Kidney (tissue), 14 donors: ENCODE data around the gene ZNF236. TPM values are rescaled to one million over a fixed set of nuclear protein-coding genes. Genes with fewer than 3 reads are reported as not detected.
A peak's percentile ranks its signal among the peaks of the same experiment; 100 is the strongest.

ENCODE experiments used
- DNase-seq, 5 donors: peaks; one replicate each; pipeline ENCODE4 v3.0.0-alpha.2; 2013 to 2020
- FAIRE-seq: peaks from 2 replicates; lab custom pipeline; 2012; peaks lifted over from hg19 to GRCh38; lab: Jason Lieb, UNC
- H3K27ac ChIP-seq, 2 donors: one replicate each; pipeline ENCODE4 v1.7.0; 2013; ENCODE audit warnings: low read depth in 2 of 2, low read length in 2 of 2, inconsistent platforms in 1 of 2
- H3K27me3 ChIP-seq: one replicate; pipeline ENCODE4 v1.7.1; 2013; ENCODE audit warnings: low read length, inconsistent platforms; ENCODE audit not compliant: control insufficient read depth, insufficient read depth
- H3K36me3 ChIP-seq, 3 donors: one replicate each; pipeline versions ENCODE4 v1.7.0 to v1.7.1; 2013; ENCODE audit warnings: low read length in 3 of 3, control low read depth in 1 of 3, inconsistent platforms in 1 of 3; ENCODE audit not compliant: insufficient read depth in 3 of 3, control insufficient read depth in 2 of 3
- H3K4me1 ChIP-seq, 3 donors: one replicate each; pipeline versions ENCODE4 v1.7.0 to v1.7.1; 2013; ENCODE audit warnings: low read length in 3 of 3, inconsistent platforms in 1 of 3, low read depth in 1 of 3; ENCODE audit not compliant: control insufficient read depth in 2 of 3, insufficient read depth in 2 of 3
- H3K4me3 ChIP-seq, 3 donors: one replicate each; pipeline versions ENCODE4 v1.7.0 to v1.8.1; 2013; ENCODE audit warnings: low read length in 3 of 3, control low read depth in 1 of 3, inconsistent platforms in 1 of 3
- H3K9ac ChIP-seq, 3 donors: one replicate each; pipeline versions ENCODE4 v1.7.0 to v1.7.1; 2013; ENCODE audit warnings: low read length in 3 of 3, control low read depth in 1 of 3, inconsistent platforms in 1 of 3
- H3K9me3 ChIP-seq, 3 donors: one replicate each; pipeline versions ENCODE4 v1.7.0 to v1.7.1; 2013; ENCODE audit warnings: low read length in 3 of 3, control low read depth in 1 of 3, inconsistent platforms in 1 of 3; ENCODE audit not compliant: control insufficient read depth in 2 of 3, insufficient read depth in 1 of 3
- CTCF ChIP-seq: IDR thresholded peaks from 3 replicates; pipeline ENCODE4 v1.5.1; 2012; ENCODE audit warnings: mild to moderate bottlenecking, moderate library complexity, borderline replicate concordance; ENCODE audit not compliant: insufficient read depth; ENCODE audit errors: extremely low read depth
- intact Hi-C: fragments of 100-400 bp; cut with DNase I; formaldehyde crosslinking; loops from one replicate; pipeline ENCODE4 v1.11.1; 2022
- polyA plus RNA-seq: library from polyadenylated mRNA; stranded (reverse); fragments of 350-450 nt; fragmentation: Illumina TruSeq; extraction: RNeasy Lipid Tissue Mini Kit (QIAGEN cat#74804); gene quantifications from one replicate; pipeline ENCODE4 v1.2.3, GENCODE V29; 2014; ENCODE audit warnings: low read depth, low replicate concordance; ENCODE audit not compliant: insufficient read depth
- total RNA-seq: library from RNA; stranded (reverse); fragmentation: NEBNext Ultra II Directional; extraction: Animal tissue kit (Norgen Biotek cat#: 25700); gene quantifications from one replicate; pipeline ENCODE4 v1.2.1, GENCODE V29; 2021
- donor health status: control.
- donor health status: control.
- donor health status: control.
- donor health status: control.
- donor health status: control.
- donor health status: DM: yes; HTN: yes; CAD: no.
- donor health status: Normal renal cell carcinoma (clear cell type).

Gene ZNF236
- total and polyA plus RNA-seq, 2 donors from 2014 or later: 1.1 to 18.6 TPM

DNA sequence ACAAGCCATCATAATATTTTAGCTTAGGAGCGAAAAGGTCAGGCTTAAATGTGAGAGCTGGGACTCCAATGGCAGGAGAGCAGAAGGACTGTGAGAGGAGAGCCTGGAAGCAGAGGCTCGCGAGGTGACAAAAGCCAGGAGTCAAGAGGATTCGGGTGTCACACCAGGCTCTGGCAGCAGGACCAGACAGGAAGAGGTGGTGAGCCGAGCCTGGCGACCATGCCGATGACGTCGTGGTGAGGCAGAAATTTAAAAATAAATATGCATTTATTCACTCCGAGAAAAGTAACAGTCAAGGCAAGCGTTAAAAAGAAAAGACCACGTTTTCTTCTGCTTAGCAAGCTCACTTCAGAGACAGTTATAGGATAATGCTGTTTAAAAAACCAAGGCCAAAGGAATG is 31.3 kb upstream of the ZNF236 start:
- Histone ChIP-seq H3K9me3 (peaks cover 0 to 7% (median 0%) of the 10 kb centered on the region in 3 donors), H3K27ac (no peak overlapping the region), H3K4me1 (no peaks in the 10 kb centered on the region), H3K4me3 (no peak overlapping the region), H3K36me3 (no peaks in the 10 kb centered on the region), H3K9ac (no peak overlapping the region), H3K27me3 (no peaks in the 10 kb centered on the region)
- intact Hi-C loops: no loop called here
- no peak for FAIRE-seq
- DNase-seq: no peak
- no peak for TF ChIP-seq CTCF

DNA sequence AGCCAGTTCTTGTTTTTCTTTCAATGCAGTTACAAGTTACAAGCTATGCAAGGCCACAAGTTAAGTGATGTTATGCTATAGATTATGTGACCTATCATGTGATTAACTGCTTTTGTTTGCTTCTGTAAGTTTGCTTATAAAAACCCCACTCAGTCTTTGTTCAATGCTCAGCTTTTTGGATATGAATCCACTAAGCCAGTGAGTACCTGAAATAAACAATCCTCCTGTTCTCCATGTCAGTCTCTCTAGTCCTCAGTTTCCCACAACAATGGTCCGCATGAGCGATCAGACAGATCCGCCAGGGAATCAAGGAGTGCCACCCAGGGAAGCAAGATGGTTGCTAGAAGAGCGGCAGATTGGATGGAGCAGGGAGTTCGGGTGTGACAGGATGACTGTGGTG is 30.7 kb upstream of the ZNF236 start:
- H3K27me3 ChIP-seq: no peaks in the 10 kb centered on the region
- no peak overlapping the region for H3K27ac ChIP-seq
- no peaks in the 10 kb centered on the region for H3K36me3 ChIP-seq
- DNase-seq: no peak
- TF ChIP-seq CTCF: no peak
- intact Hi-C loops: no loop called here
- no peak overlapping the region for H3K9ac ChIP-seq
- H3K4me1 ChIP-seq: no peaks in the 10 kb centered on the region
- peaks cover 0 to 7% (median 0%) of the 10 kb centered on the region in 3 donors for H3K9me3 ChIP-seq
- no peak overlapping the region for H3K4me3 ChIP-seq
- FAIRE-seq: no peak

GRCh38 chr18:76794326-76794725 is 28.0 kb upstream of the ZNF236 start:
- DNase-seq (peak in 1 of 5 donors; percentile 29), FAIRE-seq (no peak)
- no peaks in the 10 kb centered on the region for H3K36me3 ChIP-seq
- H3K4me3 ChIP-seq: no peak overlapping the region
- no peak overlapping the region for H3K9ac ChIP-seq
- no peak for TF ChIP-seq CTCF
- no peak overlapping the region for H3K27ac ChIP-seq
- H3K27me3 ChIP-seq: no peaks in the 10 kb centered on the region
- intact Hi-C loops: no loop called here
- H3K9me3 ChIP-seq: peaks cover 0 to 11% (median 0%) of the 10 kb centered on the region in 3 donors
- no peaks in the 10 kb centered on the region for H3K4me1 ChIP-seq
